Left ventricle myocardium inferior (tissue), 1 donor: ENCODE results near the gene RRAGB. TPM values are rescaled to one million over a fixed set of nuclear protein-coding genes. Genes with fewer than 3 reads are reported as not detected.
"Not testable (repeated sequence)": the region's sequence is repeated elsewhere in the genome, so short reads cannot be mapped to it uniquely, and the experiment has no call there.

Experiments used
- DNase-seq: peaks from one replicate; pipeline ENCODE4 v3.0.0-alpha.2; 2020
- H3K27ac ChIP-seq: fragments of 200-600 bp; replicated peaks from 2 replicates; pipeline ENCODE4 v1.8.0; 2021
- H3K27me3 ChIP-seq: fragments of 200-600 bp; 2 replicates; pipeline ENCODE4 v1.8.0; 2021; ENCODE audit warnings: low read depth
- H3K36me3 ChIP-seq: fragments of 200-600 bp; 2 replicates; pipeline ENCODE4 v1.8.0; 2021
- H3K4me1 ChIP-seq: fragments of 200-600 bp; 2 replicates; pipeline ENCODE4 v1.8.0; 2021
- H3K4me3 ChIP-seq: fragments of 200-600 bp; 2 replicates; pipeline ENCODE4 v1.8.0; 2021; ENCODE audit warnings: mild to moderate bottlenecking, moderate library complexity
- H3K9me3 ChIP-seq: fragments of 200-600 bp; replicated peaks from 2 replicates; pipeline ENCODE4 v1.8.0; 2021
- intact Hi-C: fragments of 100-400 bp; cut with micrococcal nuclease; formaldehyde crosslinking; loops from one replicate; pipeline ENCODE4 v1.11.0; 2022
- total RNA-seq: library from RNA; stranded (reverse); fragmentation: NEBNext Ultra II Directional; extraction: Animal tissue kit (Norgen Biotek cat#: 25700); gene quantifications from one replicate; pipeline ENCODE4 v1.2.1, GENCODE V29; 2021
- TF ChIP-seq, protein P1 (sequence below): fragments of 200-600 bp; IDR thresholded peaks from 2 replicates; pipeline ENCODE4 v1.8.0; 2021; ENCODE audit warnings: antibody characterized with exemption, mild to moderate bottlenecking, borderline replicate concordance
- donor health status: DM: no; HTN: yes; CAD: no; lungs with severe emphysema.

RRAGB gene
- total RNA-seq, 1 donor from 2014 or later, result 11.1 TPM

DNA sequence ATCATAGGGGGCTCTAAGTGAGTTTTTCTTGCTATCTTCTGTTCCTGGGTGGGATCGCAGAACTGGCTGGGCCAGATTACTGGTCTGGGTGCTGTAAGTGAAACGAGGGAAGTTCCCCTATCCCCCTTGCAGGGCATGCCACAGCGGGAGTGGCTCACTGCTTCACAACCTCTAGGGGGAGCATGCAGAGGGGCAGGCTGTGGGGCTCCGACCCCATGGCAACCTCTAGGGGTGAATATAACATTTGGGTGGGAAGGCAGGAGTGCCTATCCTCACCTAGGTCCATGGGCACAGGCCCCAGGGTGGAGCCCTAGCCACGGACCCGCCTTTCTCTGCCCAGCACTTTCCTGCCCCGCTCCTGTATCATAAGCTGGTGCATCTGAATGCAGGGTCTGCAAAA, 1.7 kb upstream of the RRAGB start:
- no peak overlapping the region for H3K4me3 ChIP-seq

DNA sequence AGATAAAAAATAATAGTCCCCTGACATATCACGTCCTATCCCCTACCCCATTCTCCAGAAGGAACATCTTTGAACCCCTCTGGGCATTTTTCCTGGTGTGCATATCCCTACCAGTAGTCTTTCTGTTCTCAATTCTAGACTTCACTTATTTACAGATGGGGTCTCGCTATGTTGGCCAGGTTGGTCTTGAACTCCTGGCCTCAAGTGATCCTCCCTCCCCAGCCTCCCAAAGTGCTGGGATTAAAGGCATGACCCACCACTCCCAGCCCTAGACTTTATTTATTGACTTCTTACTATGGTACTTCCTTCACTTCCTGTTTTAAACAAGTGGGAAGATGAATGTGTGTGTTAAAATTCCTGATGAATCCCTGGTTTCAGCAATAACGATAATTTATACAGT, 612 bp upstream of the RRAGB start:
- intact Hi-C loops, result no loop called here
- Histone ChIP-seq H3K27me3 (no peaks in the 10 kb centered on the region), H3K9me3 (no peaks in the 10 kb centered on the region), H3K36me3 (peaks cover 11% of the 10 kb centered on the region), H3K4me3 (peak overlapping the region; percentile 79), H3K4me1 (peaks cover 24% of the 10 kb centered on the region), H3K27ac (peak overlapping the region; percentile 90)
- TF ChIP-seq, protein P1, sequence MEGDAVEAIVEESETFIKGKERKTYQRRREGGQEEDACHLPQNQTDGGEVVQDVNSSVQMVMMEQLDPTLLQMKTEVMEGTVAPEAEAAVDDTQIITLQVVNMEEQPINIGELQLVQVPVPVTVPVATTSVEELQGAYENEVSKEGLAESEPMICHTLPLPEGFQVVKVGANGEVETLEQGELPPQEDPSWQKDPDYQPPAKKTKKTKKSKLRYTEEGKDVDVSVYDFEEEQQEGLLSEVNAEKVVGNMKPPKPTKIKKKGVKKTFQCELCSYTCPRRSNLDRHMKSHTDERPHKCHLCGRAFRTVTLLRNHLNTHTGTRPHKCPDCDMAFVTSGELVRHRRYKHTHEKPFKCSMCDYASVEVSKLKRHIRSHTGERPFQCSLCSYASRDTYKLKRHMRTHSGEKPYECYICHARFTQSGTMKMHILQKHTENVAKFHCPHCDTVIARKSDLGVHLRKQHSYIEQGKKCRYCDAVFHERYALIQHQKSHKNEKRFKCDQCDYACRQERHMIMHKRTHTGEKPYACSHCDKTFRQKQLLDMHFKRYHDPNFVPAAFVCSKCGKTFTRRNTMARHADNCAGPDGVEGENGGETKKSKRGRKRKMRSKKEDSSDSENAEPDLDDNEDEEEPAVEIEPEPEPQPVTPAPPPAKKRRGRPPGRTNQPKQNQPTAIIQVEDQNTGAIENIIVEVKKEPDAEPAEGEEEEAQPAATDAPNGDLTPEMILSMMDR, result no peak
- no peak for DNase-seq

More for the DNA sequence above, 1.7 kb upstream of the RRAGB start:
- Histone ChIP-seq H3K4me1 (peaks cover 24% of the 10 kb centered on the region), H3K27ac (no peak overlapping the region), H3K9me3 (no peaks in the 10 kb centered on the region), H3K36me3 (peaks cover 5% of the 10 kb centered on the region), H3K27me3 (no peaks in the 10 kb centered on the region)
- DNase-seq, result no peak
- TF ChIP-seq, protein P1, result no peak
- intact Hi-C loops, result no loop called here

DNA sequence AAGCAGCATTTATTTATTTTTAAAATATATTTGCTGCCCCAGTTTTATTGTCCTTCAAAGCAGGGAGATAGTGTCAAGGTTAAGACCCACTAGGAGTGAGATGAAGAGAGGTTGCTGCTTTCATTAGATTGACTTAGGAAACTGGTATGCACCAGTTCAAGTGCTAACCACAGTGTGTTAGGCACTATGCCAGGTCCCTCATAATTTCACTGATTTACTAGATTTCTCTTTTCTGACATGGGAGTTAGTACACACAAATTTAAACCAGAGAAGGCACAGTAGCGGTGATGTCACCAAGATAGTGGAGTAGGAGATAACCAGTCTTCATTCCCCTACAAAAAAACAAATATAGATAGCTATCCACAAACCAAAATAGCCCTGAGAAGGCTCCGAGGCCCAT, 14.3 kb downstream of the RRAGB start:
- Histone ChIP-seq H3K4me1 (no peaks in the 10 kb centered on the region), H3K36me3 (peaks cover 59% of the 10 kb centered on the region), H3K27ac (no peak overlapping the region), H3K27me3 (no peaks in the 10 kb centered on the region), H3K4me3 (no peak overlapping the region), H3K9me3 (peaks cover 5% of the 10 kb centered on the region)
- TF ChIP-seq, protein P1, result no peak
- DNase-seq, result no peak
- intact Hi-C loops, result no loop called here

GRCh38 chrX:55738969-55739368, 21.4 kb downstream of the RRAGB start:
- Histone ChIP-seq H3K27me3 (no peaks in the 10 kb centered on the region), H3K4me1 (no peaks in the 10 kb centered on the region), H3K36me3 (peaks cover 23% of the 10 kb centered on the region), H3K4me3 (no peak overlapping the region), H3K9me3 (peaks cover 5% of the 10 kb centered on the region), H3K27ac (no peak overlapping the region)
- no peak for DNase-seq
- intact Hi-C loops, result no loop called here
- TF ChIP-seq, protein P1, result no peak

DNA sequence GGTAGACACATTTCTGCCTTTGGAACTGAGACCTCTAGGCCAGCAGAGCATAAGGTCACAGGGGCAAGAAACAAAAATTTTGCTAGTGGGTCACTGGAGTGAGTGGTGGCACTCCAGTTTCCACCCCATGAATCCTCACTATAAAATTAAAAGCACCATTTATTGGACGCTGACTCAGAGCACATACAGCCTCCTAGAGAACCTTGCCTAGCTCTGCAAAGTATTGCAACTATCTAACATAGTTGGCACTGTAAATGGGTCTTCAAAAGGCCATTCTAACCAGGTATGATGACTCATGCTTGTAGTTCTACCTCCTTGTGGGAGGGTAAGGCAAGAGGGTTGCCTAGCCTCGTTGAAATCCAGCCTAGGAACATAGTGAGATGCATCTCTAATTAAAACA, 25.1 kb downstream of the RRAGB start:
- H3K9me3 ChIP-seq, result no peaks in the 10 kb centered on the region
- H3K27ac ChIP-seq, result no peak overlapping the region
- H3K36me3 ChIP-seq, result peaks cover 13% of the 10 kb centered on the region
- DNase-seq, result no peak
- intact Hi-C loops, result no loop called here
- no peaks in the 10 kb centered on the region for H3K4me1 ChIP-seq
- H3K4me3 ChIP-seq, result no peak overlapping the region
- TF ChIP-seq, protein P1, result no peak
- no peaks in the 10 kb centered on the region for H3K27me3 ChIP-seq

- H3K27me3 ChIP-seq, DNase-seq, H3K4me3 ChIP-seq, H3K4me1 ChIP-seq, H3K27ac ChIP-seq, intact Hi-C loops, H3K9me3 ChIP-seq: not testable (repeated sequence)
- peaks cover 24% of the 10 kb centered on the region for H3K36me3 ChIP-seq
Observed at GRCh38 chrX:55748463-55748862, 30.9 kb downstream of the RRAGB start.
